Tibial artery (tissue), 4 donors: ENCODE data around the gene CATSPERB.
"Not testable (repeated sequence)": the region's sequence is repeated elsewhere in the genome, so short reads cannot be mapped to it uniquely, and the experiment has no call there.

Experiments
- DNase-seq, 2 donors: peaks; one replicate each; pipeline ENCODE4 v3.0.0-alpha.2; 2019
- H3K27ac ChIP-seq, 2 donors: fragments of 200-600 bp; sonication (generic) in 1 of 2; 1 replicate in 1 of 2; 2 replicates in 1 of 2; pipeline ENCODE4 v1.5.1; 2018 to 2019; ENCODE audit warnings: mild to moderate bottlenecking in 1 of 2
- H3K27me3 ChIP-seq, 2 donors: fragments of 200-600 bp; sonication (generic) in 1 of 2; one replicate each; pipeline versions ENCODE4 v1.5.1 to v1.6.0; 2016 to 2019
- H3K36me3 ChIP-seq, 3 donors: fragments of 200-600 bp; sonication (generic) in 2 of 3; one replicate each; pipeline ENCODE4 v1.5.1; 2016 to 2019; ENCODE audit warnings: mild to moderate bottlenecking in 2 of 3
- H3K4me1 ChIP-seq, 4 donors: fragments of 200-600 bp; sonication (generic) in 2 of 4; 1 replicate in 3 of 4; 2 replicates in 1 of 4; pipeline ENCODE4 v1.5.1; 2016 to 2019
- H3K4me3 ChIP-seq, 2 donors: fragments of 200-600 bp; sonication (generic) in 1 of 2; 1 replicate in 1 of 2; 2 replicates in 1 of 2; pipeline ENCODE4 v1.5.1; 2018 to 2019; ENCODE audit warnings: mild to moderate bottlenecking in 2 of 2
- H3K9me3 ChIP-seq, 3 donors: fragments of 200-600 bp; sonication (generic) in 1 of 3; one replicate each; pipeline ENCODE4 v1.5.1; 2016 to 2019
- CTCF ChIP-seq, 2 experiments: fragments of 200-600 bp in 1 of 2; fragments of 450-650 bp in 1 of 2; IDR thresholded peaks; one replicate each; pipeline ENCODE4 v1.5.1; 2017 to 2019; ENCODE audit warnings: antibody characterized with exemption in 2 of 2, mild to moderate bottlenecking in 1 of 2, moderate library complexity in 1 of 2
- intact Hi-C: fragments of 100-400 bp; cut with DNase I; formaldehyde crosslinking; loops from one replicate; pipeline ENCODE4 v1.15.0; 2023; ENCODE audit warnings: low total_unique reads

CATSPERB gene

GRCh38 chr14:91744068-91744480 is 12.2 kb upstream of the CATSPERB start:
- H3K9me3 ChIP-seq: no peaks in the 10 kb centered on the region
- H3K4me3 ChIP-seq: no peak overlapping the region
- H3K4me1 ChIP-seq: no peaks in the 10 kb centered on the region
- no peaks in the 10 kb centered on the region for H3K27me3 ChIP-seq
- no peak for TF ChIP-seq CTCF (IDR thresholded peaks at IDR 0.05)
- H3K27ac ChIP-seq: no peak overlapping the region
- H3K36me3 ChIP-seq: no peaks in the 10 kb centered on the region
- intact Hi-C loops: no loop called here
- no peak for DNase-seq

DNA sequence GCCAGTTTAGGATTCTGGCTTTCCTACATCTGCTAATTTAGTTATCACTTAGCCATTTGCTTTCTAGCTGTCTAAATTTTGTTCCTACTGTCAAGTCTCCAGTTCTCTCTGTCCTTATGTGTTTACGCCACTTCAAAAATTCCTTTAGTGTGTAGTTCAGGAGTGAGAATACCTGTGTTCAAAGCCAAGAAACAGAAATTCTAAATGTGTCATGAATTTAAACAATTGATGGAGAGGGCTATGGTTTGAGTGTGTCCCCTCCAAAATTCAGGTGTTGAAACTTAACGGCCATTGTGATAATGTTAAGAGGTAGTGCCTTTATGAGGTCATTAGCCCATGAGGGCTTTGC is 11.4 kb upstream of the CATSPERB start:
- no peak for TF ChIP-seq CTCF (IDR thresholded peaks at IDR 0.05)
- no peak overlapping the region for H3K27ac ChIP-seq
- H3K36me3 ChIP-seq: no peaks in the 10 kb centered on the region
- H3K4me3 ChIP-seq: no peak overlapping the region
- no peaks in the 10 kb centered on the region for H3K9me3 ChIP-seq
- intact Hi-C loops: no loop called here
- H3K27me3 ChIP-seq: no peaks in the 10 kb centered on the region
- no peak for DNase-seq
- no peaks in the 10 kb centered on the region for H3K4me1 ChIP-seq

GRCh38 chr14:91742621-91743304 is 10.9 kb upstream of the CATSPERB start:
- Histone ChIP-seq H3K27ac (no peak overlapping the region), H3K9me3 (no peaks in the 10 kb centered on the region), H3K4me3 (no peak overlapping the region), H3K27me3 (no peaks in the 10 kb centered on the region), H3K36me3 (no peaks in the 10 kb centered on the region), H3K4me1 (no peaks in the 10 kb centered on the region)
- intact Hi-C loops: no loop called here
- no peak for TF ChIP-seq CTCF (IDR thresholded peaks at IDR 0.05)
- no peak for DNase-seq

- H3K9me3 ChIP-seq, DNase-seq, H3K4me3 ChIP-seq, H3K36me3 ChIP-seq, H3K27ac ChIP-seq, H3K4me1 ChIP-seq, H3K27me3 ChIP-seq, intact Hi-C loops: not testable (repeated sequence)
Observed at GRCh38 chr14:91739867-91740266, 8.0 kb upstream of the CATSPERB start.

DNA sequence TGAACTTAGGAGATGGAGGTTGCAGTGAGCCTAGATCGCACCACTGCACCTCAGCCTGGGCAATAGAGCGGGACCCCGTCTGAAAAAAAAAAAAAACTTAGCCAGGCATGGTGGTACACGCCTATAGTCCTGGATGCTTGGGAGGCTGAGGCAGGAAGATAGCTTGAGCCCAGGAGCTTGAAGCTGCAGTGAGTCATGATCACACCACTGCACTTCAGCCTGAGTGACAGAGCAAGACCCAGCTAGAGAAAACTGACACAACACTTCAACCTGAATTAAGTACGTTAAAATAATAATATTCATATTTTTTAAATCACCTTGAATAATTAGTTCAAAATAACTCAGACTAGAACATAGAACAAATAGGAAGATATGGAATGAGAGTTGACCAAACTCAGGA is 5.7 kb upstream of the CATSPERB start:
- H3K36me3 ChIP-seq: no peaks in the 10 kb centered on the region
- intact Hi-C loops: no loop called here
- TF ChIP-seq CTCF (IDR thresholded peaks at IDR 0.05): no peak

GRCh38 chr14:91732859-91733477 is 1.1 kb upstream of the CATSPERB start:
- no peaks in the 10 kb centered on the region for H3K36me3 ChIP-seq
- H3K27me3 ChIP-seq: no peaks in the 10 kb centered on the region
- intact Hi-C loops: no loop called here
- no peak for DNase-seq
- no peak overlapping the region for H3K4me3 ChIP-seq
- H3K9me3 ChIP-seq: no peaks in the 10 kb centered on the region
- no peak overlapping the region for H3K27ac ChIP-seq
- no peak for TF ChIP-seq CTCF (IDR thresholded peaks at IDR 0.05)
- no peaks in the 10 kb centered on the region for H3K4me1 ChIP-seq

More for the DNA sequence above, 5.7 kb upstream of the CATSPERB start:
- no peak overlapping the region for H3K4me3 ChIP-seq
- H3K9me3 ChIP-seq: no peaks in the 10 kb centered on the region
- DNase-seq: no peak
- no peak overlapping the region for H3K27ac ChIP-seq
- H3K4me1 ChIP-seq: no peaks in the 10 kb centered on the region
- no peaks in the 10 kb centered on the region for H3K27me3 ChIP-seq
